K562 (cell line): ENCODE measurements around the gene LBHD1. TPM values are rescaled to one million over a fixed set of nuclear protein-coding genes. Genes with fewer than 3 reads are reported as not detected.

Experiments
- EZH2 ChIP-seq: IDR thresholded peaks from 2 replicates; pipeline ENCODE4 v1.6.1; 2012; ENCODE audit warnings: low read depth, mild to moderate bottlenecking, inconsistent platforms, low read length, borderline replicate concordance
- JUNB ChIP-seq: fragments of 450-650 bp; formaldehyde crosslinking; conservative IDR thresholded peaks from 2 replicates; pipeline ENCODE4 v1.4.0; 2020; ENCODE audit warnings: mild to moderate bottlenecking
- TFE3 ChIP-seq: fragments of 450-650 bp; formaldehyde crosslinking; IDR thresholded peaks from 2 replicates; pipeline ENCODE4 v1.4.0; 2020; ENCODE audit warnings: mild to moderate bottlenecking, mixed read lengths
- TSHZ1 ChIP-seq: fragments of 250-450 bp; sonication (Bioruptor Pico); IDR thresholded peaks from 2 replicates; pipeline ENCODE4 v1.4.0; 2020; ENCODE audit warnings: mild to moderate bottlenecking, moderate library complexity
- ZBTB33 ChIP-seq: sonication (generic); formaldehyde crosslinking; IDR thresholded peaks from 2 replicates; pipeline ENCODE4 v1.8.1; 2023; ENCODE audit warnings: mild to moderate bottlenecking, missing genetic modification reagents
- ZNF511 ChIP-seq: sonication (generic); formaldehyde crosslinking; IDR thresholded peaks from 2 replicates; pipeline ENCODE4 v1.8.0; 2022; ENCODE audit warnings: mild to moderate bottlenecking, missing genetic modification reagents
- ZNF518B ChIP-seq: fragments of 250-450 bp; sonication (Bioruptor Pico); IDR thresholded peaks from 2 replicates; pipeline ENCODE4 v1.5.0; 2021; ENCODE audit warnings: mild to moderate bottlenecking, moderate library complexity
- polyA plus RNA-seq, 8 experiments: library from polyadenylated mRNA; depleted of rRNA in 4 of 8; stranded (reverse) in 5 of 8; unstranded in 3 of 8; fragments of >200 nt; fragmentation: Nextera tagmentation in 2 of 8; fragmentation: Illumina TruSeq in 1 of 8; extraction: Ambion mirVana in 2 of 8; extraction: Trizol in 1 of 8; gene quantifications; 2 replicates each; pipeline versions ENCODE4 v1.2.1 to v1.2.3, GENCODE V29; 2011 to 2014; ENCODE audit warnings: inconsistent platforms in 1 of 8, missing spikeins in 1 of 8
- total RNA-seq, 7 experiments: library from RNA; depleted of rRNA in 6 of 7; stranded (reverse); fragments of >200 nt in 6 of 7; fragmentation: Illumina TruSeq in 2 of 7; extraction: Trizol in 2 of 7; gene quantifications; 2 replicates each; pipeline versions ENCODE4 v1.2.1 to v1.2.3, GENCODE V29; 2011 to 2021; ENCODE audit warnings: low replicate concordance in 1 of 7
- TF ChIP-seq, protein P1 (sequence below): fragments of 450-650 bp; IDR thresholded peaks from 2 replicates; pipeline ENCODE4 v1.6.1; 2016; ENCODE audit warnings: low read depth, mild to moderate bottlenecking, moderate library complexity
- TF ChIP-seq, protein P2 (sequence below): fragments of 250-450 bp; sonication (Bioruptor Pico); IDR thresholded peaks from 2 replicates; pipeline ENCODE4 v1.8.0; 2022; ENCODE audit warnings: inconsistent platforms
- TF ChIP-seq, protein P3 (sequence below): fragments of 250-450 bp; sonication (Bioruptor Pico); IDR thresholded peaks from 2 replicates; pipeline ENCODE4 v1.5.0; 2021

LBHD1 gene
- total and polyA plus RNA-seq, 9 of the 15 experiments (the other 6 are each of a cell fraction or from before 2014, with no cell fraction given): 2.6 to 28.0 (median 12.5) TPM

DNA sequence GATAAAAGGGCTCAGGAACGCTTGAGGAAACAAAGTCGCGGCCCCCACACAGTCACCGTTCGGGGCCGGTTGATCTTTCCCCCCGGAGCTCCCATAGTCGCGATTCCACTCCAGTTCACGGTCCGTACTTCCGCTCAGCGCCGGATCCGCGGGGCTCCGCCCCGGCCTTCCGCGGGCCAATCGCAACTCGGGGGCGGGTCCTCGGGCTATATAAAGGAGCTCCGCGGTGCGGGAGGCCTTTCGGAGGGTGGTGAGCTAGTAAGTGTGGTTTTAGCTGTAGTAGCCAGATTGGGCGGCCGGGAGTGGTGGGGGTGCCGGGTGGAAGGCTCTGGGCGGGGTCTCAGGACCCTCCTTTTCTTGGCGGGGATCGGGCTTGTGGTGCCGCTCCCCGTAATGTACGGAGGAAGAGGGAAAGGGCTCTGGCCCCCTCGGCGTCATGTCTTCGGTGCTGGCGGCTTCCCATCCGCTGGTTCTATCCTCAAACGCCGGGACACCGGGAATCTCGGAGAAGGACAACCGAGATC, 6.9 kb downstream of the LBHD1 start, which contains the start of the genes C11orf98 and CSKMT (continued):
- TF ChIP-seq TSHZ1 (CRISPR knock-in tag) (no peak), EZH2 (no peak), ZNF518B (CRISPR knock-in tag) (peak; percentile 75; the same call in 1 of the 2 replicates), ZNF511 (CRISPR knock-in tag) (no peak; the same call in 1 of the 2 replicates), JUNB (no peak), ZBTB33 (CRISPR knock-in tag) (no peak), TFE3 (CRISPR knock-in tag) (peak; percentile 36)
- TF ChIP-seq, protein P1, sequence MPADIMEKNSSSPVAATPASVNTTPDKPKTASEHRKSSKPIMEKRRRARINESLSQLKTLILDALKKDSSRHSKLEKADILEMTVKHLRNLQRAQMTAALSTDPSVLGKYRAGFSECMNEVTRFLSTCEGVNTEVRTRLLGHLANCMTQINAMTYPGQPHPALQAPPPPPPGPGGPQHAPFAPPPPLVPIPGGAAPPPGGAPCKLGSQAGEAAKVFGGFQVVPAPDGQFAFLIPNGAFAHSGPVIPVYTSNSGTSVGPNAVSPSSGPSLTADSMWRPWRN: no peak
- TF ChIP-seq, protein P2, sequence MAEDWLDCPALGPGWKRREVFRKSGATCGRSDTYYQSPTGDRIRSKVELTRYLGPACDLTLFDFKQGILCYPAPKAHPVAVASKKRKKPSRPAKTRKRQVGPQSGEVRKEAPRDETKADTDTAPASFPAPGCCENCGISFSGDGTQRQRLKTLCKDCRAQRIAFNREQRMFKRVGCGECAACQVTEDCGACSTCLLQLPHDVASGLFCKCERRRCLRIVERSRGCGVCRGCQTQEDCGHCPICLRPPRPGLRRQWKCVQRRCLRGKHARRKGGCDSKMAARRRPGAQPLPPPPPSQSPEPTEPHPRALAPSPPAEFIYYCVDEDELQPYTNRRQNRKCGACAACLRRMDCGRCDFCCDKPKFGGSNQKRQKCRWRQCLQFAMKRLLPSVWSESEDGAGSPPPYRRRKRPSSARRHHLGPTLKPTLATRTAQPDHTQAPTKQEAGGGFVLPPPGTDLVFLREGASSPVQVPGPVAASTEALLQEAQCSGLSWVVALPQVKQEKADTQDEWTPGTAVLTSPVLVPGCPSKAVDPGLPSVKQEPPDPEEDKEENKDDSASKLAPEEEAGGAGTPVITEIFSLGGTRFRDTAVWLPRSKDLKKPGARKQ: no peak
- TF ChIP-seq, protein P3, sequence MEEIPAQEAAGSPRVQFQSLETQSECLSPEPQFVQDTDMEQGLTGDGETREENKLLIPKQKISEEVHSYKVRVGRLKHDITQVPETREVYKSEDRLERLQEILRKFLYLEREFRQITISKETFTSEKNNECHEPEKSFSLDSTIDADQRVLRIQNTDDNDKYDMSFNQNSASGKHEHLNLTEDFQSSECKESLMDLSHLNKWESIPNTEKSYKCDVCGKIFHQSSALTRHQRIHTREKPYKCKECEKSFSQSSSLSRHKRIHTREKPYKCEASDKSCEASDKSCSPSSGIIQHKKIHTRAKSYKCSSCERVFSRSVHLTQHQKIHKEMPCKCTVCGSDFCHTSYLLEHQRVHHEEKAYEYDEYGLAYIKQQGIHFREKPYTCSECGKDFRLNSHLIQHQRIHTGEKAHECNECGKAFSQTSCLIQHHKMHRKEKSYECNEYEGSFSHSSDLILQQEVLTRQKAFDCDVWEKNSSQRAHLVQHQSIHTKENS (CRISPR knock-in tag): 0 out of 2 replicates have a peak, but pooled peaks have one; percentile 43
